Trophoblast cell (in vitro differentiated cells and primary cell): ENCODE data around the gene RTP5.

Source experiments
- DNase-seq, 2 donors: peaks; one replicate each; pipeline ENCODE4 v3.0.0-alpha.2; 2016
- H2AFZ ChIP-seq: 2 replicates; pipeline ENCODE4 v1.6.1; 2013; ENCODE audit warnings: low read length, moderate library complexity, mild to moderate bottlenecking; ENCODE audit not compliant: insufficient read depth, poor library complexity
- H2AK5ac ChIP-seq: 2 replicates; pipeline ENCODE4 v1.6.1; 2013; ENCODE audit warnings: mild to moderate bottlenecking, low read length
- H2BK120ac ChIP-seq: 2 replicates; pipeline ENCODE4 v1.6.1; 2013; ENCODE audit warnings: low read length, mild to moderate bottlenecking, moderate library complexity; ENCODE audit not compliant: insufficient read depth, poor library complexity
- H2BK12ac ChIP-seq: 2 replicates; pipeline ENCODE4 v1.6.1; 2013; ENCODE audit warnings: mild to moderate bottlenecking, low read length, moderate library complexity
- H2BK5ac ChIP-seq: 2 replicates; pipeline ENCODE4 v1.6.1; 2013; ENCODE audit warnings: low read length, low read depth, moderate library complexity, mild to moderate bottlenecking; ENCODE audit not compliant: poor library complexity
- H3K14ac ChIP-seq: 2 replicates; pipeline ENCODE4 v1.6.1; 2013; ENCODE audit warnings: mild to moderate bottlenecking, low read length
- H3K18ac ChIP-seq: 2 replicates; pipeline ENCODE4 v1.6.1; 2013; ENCODE audit warnings: mild to moderate bottlenecking, low read length
- H3K23ac ChIP-seq: 2 replicates; pipeline ENCODE4 v1.6.1; 2013; ENCODE audit warnings: low read length
- H3K27ac ChIP-seq: 2 replicates; pipeline ENCODE4 v1.5.1; 2013; ENCODE audit warnings: low read depth, mild to moderate bottlenecking, inconsistent platforms, low read length, moderate library complexity
- H3K27me3 ChIP-seq: 2 replicates; pipeline ENCODE4 v1.6.1; 2013; ENCODE audit warnings: inconsistent platforms, mild to moderate bottlenecking, low read length, moderate library complexity; ENCODE audit not compliant: insufficient read depth
- H3K36me3 ChIP-seq, 2 experiments: 1 replicate in 1 of 2; 2 replicates in 1 of 2; pipeline ENCODE4 v1.6.1; 2013; ENCODE audit warnings: low read length in 2 of 2, mild to moderate bottlenecking in 2 of 2, moderate library complexity in 1 of 2; ENCODE audit not compliant: insufficient read depth in 2 of 2, control insufficient read depth in 1 of 2
- H3K4ac ChIP-seq: 2 replicates; pipeline ENCODE4 v1.6.1; 2013; ENCODE audit warnings: low read depth, mild to moderate bottlenecking, low read length, moderate library complexity
- H3K4me1 ChIP-seq, 2 experiments: 1 replicate in 1 of 2; 2 replicates in 1 of 2; pipeline ENCODE4 v1.6.1; 2013; ENCODE audit warnings: low read length in 2 of 2, mild to moderate bottlenecking in 2 of 2, moderate library complexity in 1 of 2; ENCODE audit not compliant: insufficient read depth in 2 of 2, control insufficient read depth in 1 of 2
- H3K4me2 ChIP-seq: 2 replicates; pipeline ENCODE4 v1.6.1; 2013; ENCODE audit warnings: inconsistent platforms, mild to moderate bottlenecking, low read length, moderate library complexity
- H3K4me3 ChIP-seq: 2 replicates; pipeline ENCODE4 v1.5.1; 2013; ENCODE audit warnings: mild to moderate bottlenecking, low read depth, low read length, inconsistent platforms
- H3K79me1 ChIP-seq: one replicate; pipeline ENCODE4 v1.6.1; 2013; ENCODE audit warnings: low read length
- H3K79me2 ChIP-seq: 2 replicates; pipeline ENCODE4 v1.6.1; 2013; ENCODE audit warnings: low read length, mild to moderate bottlenecking; ENCODE audit not compliant: control insufficient read depth, insufficient read depth, poor library complexity
- H3K9ac ChIP-seq: 2 replicates; pipeline ENCODE4 v1.6.1; 2013; ENCODE audit warnings: mild to moderate bottlenecking, low read length
- H3K9me3 ChIP-seq: 2 replicates; pipeline ENCODE4 v1.6.1; 2013; ENCODE audit warnings: low read depth, mild to moderate bottlenecking, control low read depth, inconsistent platforms, low read length; ENCODE audit not compliant: insufficient read depth
- H4K12ac ChIP-seq: 2 replicates; pipeline ENCODE4 v1.6.1; 2013; ENCODE audit warnings: low read depth, mild to moderate bottlenecking, low read length, moderate library complexity
- H4K8ac ChIP-seq: 2 replicates; pipeline ENCODE4 v1.6.1; 2013; ENCODE audit warnings: low read depth, mild to moderate bottlenecking, low read length, moderate library complexity
- H4K91ac ChIP-seq: one replicate; pipeline ENCODE4 v1.6.1; 2013; ENCODE audit warnings: low read depth, mild to moderate bottlenecking, low read length, moderate library complexity
- WGBS: extraction: QIAGEN DNeasy Blood & Tissue Kit; methylation state at CpG from one replicate; pipeline ENCODE4 v1.1.7; 2013; ENCODE audit warnings: missing lambda C conversion rate; ENCODE audit not compliant: insufficient read length, insufficient coverage; ENCODE audit errors: extremely low coverage; 5-methylcytosine and 5-hydroxymethylcytosine counted together

RTP5 gene

GRCh38 chr2:241843321-241844065 is 26.0 kb upstream of the RTP5 start:
- no peak overlapping the region for H4K12ac ChIP-seq
- H3K14ac ChIP-seq, result no peak overlapping the region
- H3K27ac ChIP-seq, result no peak overlapping the region
- no peaks in the 10 kb centered on the region for H3K9me3 ChIP-seq
- WGBS, result no CpG with 5 or more reads among the region's 52 CpGs
- no peak overlapping the region for H2AK5ac ChIP-seq
- no peak overlapping the region for H4K8ac ChIP-seq
- no peak overlapping the region for H3K4me3 ChIP-seq
- no peak for DNase-seq
- peaks cover 10% of the 10 kb centered on the region for H3K27me3 ChIP-seq
- no peak overlapping the region for H3K4me2 ChIP-seq
- H3K23ac ChIP-seq, result no peak overlapping the region
- no peaks in the 10 kb centered on the region for H3K79me1 ChIP-seq
- no peak overlapping the region for H2BK5ac ChIP-seq
- no peak overlapping the region for H2AFZ ChIP-seq
- H2BK120ac ChIP-seq, result no peak overlapping the region
- no peak overlapping the region for H3K18ac ChIP-seq
- H3K4me1 ChIP-seq, result peaks cover 4 to 5% of the 10 kb centered on the region in 2 experiments
- H3K9ac ChIP-seq, result no peak overlapping the region
- H3K4ac ChIP-seq, result no peak overlapping the region
- no peak overlapping the region for H2BK12ac ChIP-seq
- no peaks in the 10 kb centered on the region for H3K36me3 ChIP-seq
- H4K91ac ChIP-seq, result no peak overlapping the region
- H3K79me2 ChIP-seq, result no peaks in the 10 kb centered on the region

GRCh38 chr2:241844066-241844728 is 25.3 kb upstream of the RTP5 start:
- Histone ChIP-seq H3K4me2 (peak overlapping the region; percentile 78), H3K27me3 (peaks cover 10% of the 10 kb centered on the region), H2BK120ac (no peak overlapping the region), H3K23ac (no peak overlapping the region), H3K9ac (no peak overlapping the region), H4K8ac (no peak overlapping the region), H2BK12ac (no peak overlapping the region), H2BK5ac (no peak overlapping the region), H2AFZ (peak overlapping the region; percentile 46), H3K27ac (no peak overlapping the region), H3K4ac (no peak overlapping the region), H3K18ac (no peak overlapping the region), H3K4me3 (no peak overlapping the region), H3K14ac (no peak overlapping the region), H3K79me2 (no peaks in the 10 kb centered on the region), H3K79me1 (no peaks in the 10 kb centered on the region), H2AK5ac (no peak overlapping the region), H3K9me3 (peaks cover 3% of the 10 kb centered on the region), H4K91ac (no peak overlapping the region), H3K4me1 (peaks cover 4 to 5% of the 10 kb centered on the region in 2 experiments), H4K12ac (no peak overlapping the region), H3K36me3 (no peaks in the 10 kb centered on the region)
- WGBS, result no CpG with 5 or more reads among the region's 65 CpGs
- peak; percentile 21 to 56 for DNase-seq

GRCh38 chr2:241844831-241845578 is 24.5 kb upstream of the RTP5 start:
- H3K9ac ChIP-seq, result no peak overlapping the region
- H2BK120ac ChIP-seq, result no peak overlapping the region
- WGBS, result no CpG with 5 or more reads among the region's 37 CpGs
- H3K4ac ChIP-seq, result no peak overlapping the region
- no peak overlapping the region for H2AK5ac ChIP-seq
- no peak overlapping the region for H4K12ac ChIP-seq
- no peak overlapping the region for H3K4me3 ChIP-seq
- H2BK5ac ChIP-seq, result no peak overlapping the region
- H3K9me3 ChIP-seq, result peaks cover 3% of the 10 kb centered on the region
- peaks cover 4 to 5% of the 10 kb centered on the region in 2 experiments for H3K4me1 ChIP-seq
- H2AFZ ChIP-seq, result no peak overlapping the region
- H3K79me1 ChIP-seq, result no peaks in the 10 kb centered on the region
- H3K79me2 ChIP-seq, result no peaks in the 10 kb centered on the region
- H3K14ac ChIP-seq, result no peak overlapping the region
- H3K4me2 ChIP-seq, result no peak overlapping the region
- no peak for DNase-seq
- no peak overlapping the region for H3K18ac ChIP-seq
- no peaks in the 10 kb centered on the region for H3K36me3 ChIP-seq
- peaks cover 10% of the 10 kb centered on the region for H3K27me3 ChIP-seq
- H2BK12ac ChIP-seq, result no peak overlapping the region
- H3K23ac ChIP-seq, result no peak overlapping the region
- no peak overlapping the region for H4K8ac ChIP-seq
- H3K27ac ChIP-seq, result no peak overlapping the region
- no peak overlapping the region for H4K91ac ChIP-seq

- no peak overlapping the region for H3K4me3 ChIP-seq
- WGBS, result no CpG with 5 or more reads among the region's 22 CpGs
- H4K8ac ChIP-seq, result no peak overlapping the region
Measured at GRCh38 chr2:241846406-241846805, 23.1 kb upstream of the RTP5 start.

More at GRCh38 chr2:241846406-241846805, 23.1 kb upstream of the RTP5 start:
- Histone ChIP-seq H3K4ac (no peak overlapping the region), H3K9ac (no peak overlapping the region), H3K9me3 (peaks cover 3% of the 10 kb centered on the region), H3K36me3 (no peaks in the 10 kb centered on the region), H3K14ac (no peak overlapping the region), H4K12ac (no peak overlapping the region), H3K4me2 (no peak overlapping the region), H2BK120ac (no peak overlapping the region), H3K4me1 (peaks cover 4 to 5% of the 10 kb centered on the region in 2 experiments), H2AK5ac (no peak overlapping the region), H3K18ac (no peak overlapping the region), H3K79me1 (no peaks in the 10 kb centered on the region), H2AFZ (no peak overlapping the region), H3K27me3 (peaks cover 10% of the 10 kb centered on the region), H3K27ac (no peak overlapping the region), H3K23ac (no peak overlapping the region), H2BK12ac (no peak overlapping the region), H2BK5ac (no peak overlapping the region), H4K91ac (no peak overlapping the region), H3K79me2 (no peaks in the 10 kb centered on the region)
- no peak for DNase-seq
